Activated CD4-positive, alpha-beta T cell treated with anti-CD3 and anti-CD28 coated beads, Interleukin-2, amount 10 ng/mL, durations not matched to agents 24 days and 14 days (primary cell): ENCODE results near the gene FAHD2A. TPM values are rescaled to one million over a fixed set of nuclear protein-coding genes. Genes with fewer than 3 reads are reported as not detected.
A peak's percentile ranks its signal among the peaks of the same experiment; 100 is the strongest.
"Not testable (repeated sequence)": the region's sequence is repeated elsewhere in the genome, so short reads cannot be mapped to it uniquely, and the experiment has no call there.

Source experiments
- DNase-seq: peaks from one replicate; pipeline ENCODE4 v3.0.0; 2022
- H3K27ac Mint-ChIP-seq: one replicate; pipeline ENCODE4 v1.8.0; 2022; ENCODE audit warnings: mild to moderate bottlenecking, mixed read lengths
- H3K27me3 Mint-ChIP-seq: one replicate; pipeline ENCODE4 v1.8.0; 2022; ENCODE audit warnings: mixed read lengths
- H3K36me3 Mint-ChIP-seq: one replicate; pipeline ENCODE4 v1.8.0; 2022; ENCODE audit warnings: low read depth, mild to moderate bottlenecking, mixed read lengths
- H3K4me1 Mint-ChIP-seq: one replicate; pipeline ENCODE4 v1.8.0; 2021; ENCODE audit warnings: mixed read lengths
- H3K4me3 Mint-ChIP-seq: one replicate; pipeline ENCODE4 v1.8.0; 2022; ENCODE audit warnings: mild to moderate bottlenecking, moderate library complexity, mixed read lengths
- H3K9me3 Mint-ChIP-seq: one replicate; pipeline ENCODE4 v1.8.0; 2021; ENCODE audit warnings: mixed read lengths
- intact Hi-C: fragments of 100-400 bp; cut with micrococcal nuclease; formaldehyde crosslinking; loops from one replicate; pipeline ENCODE4 v1.15.1; 2023
- total RNA-seq: library from RNA; stranded (reverse); gene quantifications from 2 replicates; pipeline ENCODE4 v1.2.3, GENCODE V29; 2022

FAHD2A gene
- total RNA-seq, 1 donor from 2014 or later, result 35.8 TPM

DNA sequence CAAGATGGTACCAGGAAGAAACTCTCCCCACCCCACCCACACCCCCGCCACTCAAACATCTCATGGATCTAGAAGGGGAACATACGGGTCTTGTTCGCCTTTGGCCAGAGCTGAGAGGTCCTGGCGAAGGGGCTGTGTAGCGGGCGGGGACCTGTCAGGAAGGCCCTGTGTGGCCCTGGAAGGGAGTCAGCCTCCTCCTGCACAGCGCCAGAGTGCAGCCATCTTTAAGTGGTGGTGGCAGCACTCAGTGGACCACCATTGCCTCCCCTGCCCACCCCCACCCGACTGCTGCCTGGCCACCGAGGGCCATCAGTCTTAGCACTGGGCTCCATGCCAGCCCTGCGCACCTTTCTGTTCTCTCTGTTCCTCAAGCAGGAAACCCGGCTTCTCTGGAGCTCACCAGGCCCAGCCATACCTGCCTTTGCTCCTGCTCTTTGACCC, 11.6 kb upstream of the FAHD2A start:
- Mint-ChIP-seq H3K9me3 (no peaks in the 10 kb centered on the region), H3K4me3 (no peak overlapping the region), H3K27ac (no peak overlapping the region), H3K36me3 (no peaks in the 10 kb centered on the region), H3K27me3 (no peaks in the 10 kb centered on the region), H3K4me1 (peaks cover 4% of the 10 kb centered on the region)
- no peak for DNase-seq
- intact Hi-C loops, result no loop called here

DNA sequence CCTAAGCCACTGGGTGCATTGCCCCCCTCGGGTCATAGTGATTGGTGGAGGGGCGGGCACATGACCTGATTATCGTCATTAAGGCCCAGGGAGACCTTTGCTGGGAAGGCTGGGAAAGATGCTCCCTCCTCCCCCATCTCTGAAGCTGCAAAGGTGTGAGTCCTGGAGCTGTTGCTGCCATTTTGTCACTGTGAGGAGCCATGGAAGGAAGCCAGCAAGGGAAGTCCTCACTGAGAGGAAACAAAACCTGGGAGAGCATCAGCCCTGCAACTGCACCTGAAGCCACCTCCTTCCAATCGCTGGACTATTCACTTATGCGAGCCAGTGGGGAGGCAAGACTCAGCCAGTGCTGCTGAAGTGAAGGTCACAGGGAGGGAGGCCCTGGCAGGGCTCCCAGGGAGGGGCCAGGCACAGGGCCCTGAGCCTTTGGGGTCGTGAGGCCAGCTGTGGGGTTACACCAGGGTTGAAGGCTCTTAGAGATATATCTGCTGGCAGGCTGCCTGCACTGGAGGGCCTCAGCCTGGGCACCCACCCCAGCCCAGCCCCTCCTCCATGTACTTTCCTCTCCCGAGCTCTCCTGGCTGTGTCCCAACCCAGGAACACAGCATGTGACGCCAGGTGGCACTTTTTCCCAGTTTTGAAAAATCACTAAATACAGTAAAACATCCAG, 10.7 kb upstream of the FAHD2A start:
- no peak overlapping the region for H3K27ac Mint-ChIP-seq
- intact Hi-C loops, result no loop called here
- H3K4me3 Mint-ChIP-seq, result no peak overlapping the region
- H3K4me1 Mint-ChIP-seq, result peaks cover 4% of the 10 kb centered on the region
- no peak for DNase-seq
- H3K27me3 Mint-ChIP-seq, result no peaks in the 10 kb centered on the region
- H3K36me3 Mint-ChIP-seq, result no peaks in the 10 kb centered on the region
- H3K9me3 Mint-ChIP-seq, result no peaks in the 10 kb centered on the region

DNA sequence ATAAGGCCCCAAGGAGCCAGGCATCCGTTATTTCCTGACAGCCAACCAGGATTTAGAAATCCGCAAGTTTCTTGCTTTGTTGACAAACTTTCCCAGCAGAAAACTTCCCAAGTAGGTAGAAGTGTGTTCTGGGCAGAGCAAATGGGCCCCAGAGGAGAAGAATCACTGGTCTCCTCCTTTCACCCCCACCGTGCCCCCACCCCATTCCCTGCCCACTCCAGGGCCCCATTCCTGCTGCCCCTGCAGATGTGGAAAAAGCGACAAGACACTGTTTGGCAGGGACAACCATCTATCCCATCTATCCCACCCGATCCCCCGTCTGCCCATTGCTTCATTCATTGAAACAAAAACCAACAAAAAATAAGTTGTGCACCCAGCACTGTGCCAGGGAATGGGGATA, 10.2 kb upstream of the FAHD2A start:
- H3K27ac Mint-ChIP-seq, result no peak overlapping the region
- H3K27me3 Mint-ChIP-seq, result peaks cover 1% of the 10 kb centered on the region

DNA sequence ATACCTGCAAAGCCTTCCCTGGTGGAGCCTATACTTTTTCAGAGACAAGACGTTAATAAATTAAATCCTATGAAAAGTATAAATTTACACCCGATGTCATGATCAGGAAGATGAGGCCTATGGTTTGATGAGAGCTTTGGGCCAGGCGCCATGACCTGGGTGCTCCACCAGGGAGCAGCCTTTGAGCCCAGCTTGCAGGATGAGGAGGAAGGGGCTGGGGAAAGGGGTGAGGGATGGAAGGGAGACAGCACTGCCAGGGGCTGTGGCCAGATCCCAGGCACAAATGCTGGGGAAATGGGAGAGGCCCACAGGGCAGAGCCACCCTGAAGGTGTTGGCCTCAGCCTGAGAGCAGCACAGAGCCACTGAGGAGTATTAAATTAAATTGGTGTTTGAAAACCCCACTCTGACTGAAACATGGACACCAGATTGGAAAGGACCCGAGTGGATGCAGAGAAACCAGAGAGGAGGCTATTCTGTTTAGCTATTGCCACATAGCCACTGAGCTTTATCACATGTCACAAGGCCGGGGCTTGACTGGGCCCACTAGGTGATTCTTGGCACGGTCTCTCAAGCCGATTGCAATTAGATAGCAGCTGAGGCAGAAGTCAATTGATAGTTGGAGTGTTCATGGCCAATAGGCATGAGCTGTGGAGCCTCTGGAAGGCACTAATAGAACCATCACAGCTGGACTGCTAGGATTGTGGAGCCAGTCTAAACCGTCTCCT, 9.6 kb upstream of the FAHD2A start:
- DNase-seq, result no peak
- no peak overlapping the region for H3K27ac Mint-ChIP-seq

More for the DNA sequence above, 10.2 kb upstream of the FAHD2A start:
- Mint-ChIP-seq H3K9me3 (no peaks in the 10 kb centered on the region), H3K36me3 (no peaks in the 10 kb centered on the region), H3K4me1 (peaks cover 4% of the 10 kb centered on the region), H3K4me3 (no peak overlapping the region)
- intact Hi-C loops, result no loop called here
- no peak for DNase-seq

DNA sequence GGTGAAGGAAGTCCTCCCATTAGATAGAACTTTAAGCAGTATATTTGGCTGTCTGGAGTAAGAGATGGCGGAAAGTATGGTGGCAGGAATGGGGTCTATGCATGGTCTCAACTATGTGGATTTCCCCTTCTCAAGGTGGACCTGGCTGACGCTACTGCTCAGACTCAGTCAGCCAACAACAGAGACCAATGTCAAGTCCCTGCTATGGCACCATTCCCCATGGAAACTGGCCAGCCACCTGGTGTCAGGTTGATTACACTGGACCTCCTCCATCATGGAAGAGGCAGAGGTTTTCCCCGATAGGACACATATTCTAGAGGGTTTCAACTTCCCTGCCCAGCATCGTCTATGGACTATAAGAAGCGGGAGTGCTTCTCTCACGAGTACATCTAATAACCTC, 8.6 kb upstream of the FAHD2A start:
- Mint-ChIP-seq H3K27me3 (peaks cover 1% of the 10 kb centered on the region), H3K27ac (no peak overlapping the region), H3K4me1 (peaks cover 4% of the 10 kb centered on the region), H3K36me3 (no peaks in the 10 kb centered on the region), H3K4me3 (no peak overlapping the region), H3K9me3 (no peaks in the 10 kb centered on the region)
- DNase-seq, result no peak
- intact Hi-C loops, result no loop called here

More for the DNA sequence above, 9.6 kb upstream of the FAHD2A start:
- H3K9me3 Mint-ChIP-seq, result no peaks in the 10 kb centered on the region
- peaks cover 4% of the 10 kb centered on the region for H3K4me1 Mint-ChIP-seq
- no peaks in the 10 kb centered on the region for H3K36me3 Mint-ChIP-seq
- no peak overlapping the region for H3K4me3 Mint-ChIP-seq
- peaks cover 1% of the 10 kb centered on the region for H3K27me3 Mint-ChIP-seq
- intact Hi-C loops, result no loop called here

DNA sequence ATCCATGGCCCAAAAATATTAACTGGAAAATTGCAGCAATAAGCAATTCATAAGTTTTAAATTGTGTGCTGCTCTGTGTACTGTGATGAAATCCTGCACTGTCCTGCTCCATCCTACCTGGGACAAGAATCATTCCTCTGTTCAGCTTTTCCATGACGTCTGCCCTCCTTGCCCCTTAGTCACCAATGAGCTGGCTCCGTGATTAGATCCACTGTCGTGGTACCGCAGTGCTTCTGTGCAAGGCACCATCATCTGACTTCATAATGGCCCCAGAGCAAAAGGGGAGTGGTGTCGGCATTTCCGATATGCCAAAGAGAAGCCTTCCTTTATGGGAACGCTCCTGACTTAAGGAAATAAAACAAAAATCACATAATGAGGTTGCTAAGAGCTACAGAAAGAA, 3.4 kb upstream of the FAHD2A start:
- H3K9me3 Mint-ChIP-seq, result no peaks in the 10 kb centered on the region
- H3K27me3 Mint-ChIP-seq, result peaks cover 1% of the 10 kb centered on the region
- intact Hi-C loops, result no loop called here
- H3K4me3 Mint-ChIP-seq, result no peak overlapping the region
- DNase-seq, result no peak
- H3K27ac Mint-ChIP-seq, result no peak overlapping the region
- H3K4me1 Mint-ChIP-seq, result peaks cover 18% of the 10 kb centered on the region
- H3K36me3 Mint-ChIP-seq, result peaks cover 2% of the 10 kb centered on the region

DNA sequence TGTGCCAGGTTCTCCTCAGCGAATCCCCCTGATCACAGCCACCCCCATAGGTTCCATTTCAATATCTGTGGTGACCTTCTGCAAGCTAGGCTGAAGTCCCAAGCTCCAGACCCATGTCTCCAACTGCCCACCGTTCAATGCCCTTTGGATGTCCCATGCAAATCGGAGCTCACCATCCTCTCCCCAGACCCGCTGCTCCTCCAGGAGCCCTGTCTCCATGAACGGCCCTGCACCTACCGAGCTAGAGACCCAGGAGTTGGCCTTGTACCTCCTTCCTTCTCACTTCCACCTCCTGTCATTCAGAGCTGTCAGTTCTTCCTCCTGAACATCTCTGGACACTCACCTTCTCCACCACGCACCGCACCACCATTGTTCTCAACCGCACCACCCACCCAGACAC, 1.0 kb upstream of the FAHD2A start:
- Mint-ChIP-seq H3K36me3 (peaks cover 2% of the 10 kb centered on the region), H3K27ac (peak overlapping the region; percentile 97), H3K9me3 (no peaks in the 10 kb centered on the region), H3K4me1 (peaks cover 20% of the 10 kb centered on the region), H3K27me3 (peaks cover 1% of the 10 kb centered on the region), H3K4me3 (peak overlapping the region; percentile 96)
- DNase-seq, result no peak
- intact Hi-C loops, result loop anchor here (5.0 kb wide), 2 partner anchors 194 to 326 kb away; partner anchors contain the start of gene ZNF892

DNA sequence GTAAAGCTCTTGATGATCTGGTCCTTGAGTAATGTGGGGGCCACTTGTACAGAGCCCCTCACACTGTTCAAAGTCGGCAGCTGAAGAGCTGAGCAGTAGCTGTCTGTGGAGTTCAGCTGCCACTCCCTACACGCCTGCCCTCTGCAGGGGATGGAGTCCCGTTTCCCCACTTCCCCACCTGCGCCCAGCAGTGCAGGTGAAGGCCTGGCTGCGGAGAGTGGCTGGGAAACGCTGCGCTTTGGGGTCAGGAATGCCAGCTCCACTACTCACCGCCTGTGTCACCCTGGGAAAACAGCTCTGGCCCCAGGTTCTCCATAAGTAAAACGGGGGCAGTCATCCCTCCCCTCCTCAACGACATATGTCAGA, 521 bp upstream of the FAHD2A start:
- H3K27ac Mint-ChIP-seq, result peak overlapping the region; percentile 97
- not testable (repeated sequence) for H3K36me3 Mint-ChIP-seq, H3K27me3 Mint-ChIP-seq, H3K9me3 Mint-ChIP-seq
- H3K4me3 Mint-ChIP-seq, result peak overlapping the region; percentile 96
- peaks cover 20% of the 10 kb centered on the region for H3K4me1 Mint-ChIP-seq
- peak; percentile 70 for DNase-seq
- intact Hi-C loops, result loop anchor here (2.0 to 5.0 kb wide), 3 partner anchors 129 to 325 kb away; partner anchors contain the start of gene ZNF892

DNA sequence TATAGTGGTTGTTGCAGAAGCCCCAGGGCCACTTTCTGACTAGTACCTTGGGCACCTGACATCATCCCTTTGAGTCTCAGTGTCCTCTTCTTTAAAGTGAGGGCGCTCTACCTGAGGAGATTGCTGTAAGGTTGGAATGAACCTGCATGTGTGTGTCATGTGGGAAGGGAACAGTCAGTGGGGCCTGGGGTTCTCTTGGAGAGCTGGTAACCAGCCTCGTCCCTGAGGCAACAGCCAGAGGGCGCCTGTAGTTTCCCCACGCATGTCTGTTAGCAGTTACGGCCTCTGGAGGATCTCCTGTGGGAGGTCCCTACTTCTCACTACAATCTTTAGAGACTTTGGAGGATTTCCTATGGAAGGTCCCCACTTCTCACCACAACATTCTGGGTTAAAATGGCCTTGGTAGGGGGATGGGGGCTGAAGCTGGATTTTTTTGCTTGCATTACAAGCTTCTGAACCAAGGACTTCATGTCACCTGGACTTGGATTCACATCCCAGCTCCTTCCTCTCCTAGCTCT, 755 bp downstream of the FAHD2A start:
- peak overlapping the region; percentile 97 for H3K27ac Mint-ChIP-seq
- not testable (repeated sequence) for H3K36me3 Mint-ChIP-seq, H3K9me3 Mint-ChIP-seq, H3K27me3 Mint-ChIP-seq
- H3K4me1 Mint-ChIP-seq, result peaks cover 20% of the 10 kb centered on the region
- intact Hi-C loops, result loop anchor here (2.0 to 5.0 kb wide), 3 partner anchors 128 to 324 kb away; partner anchors contain the start of gene ZNF892
- peak overlapping the region; percentile 96 for H3K4me3 Mint-ChIP-seq
- DNase-seq, result peak; percentile 84

DNA sequence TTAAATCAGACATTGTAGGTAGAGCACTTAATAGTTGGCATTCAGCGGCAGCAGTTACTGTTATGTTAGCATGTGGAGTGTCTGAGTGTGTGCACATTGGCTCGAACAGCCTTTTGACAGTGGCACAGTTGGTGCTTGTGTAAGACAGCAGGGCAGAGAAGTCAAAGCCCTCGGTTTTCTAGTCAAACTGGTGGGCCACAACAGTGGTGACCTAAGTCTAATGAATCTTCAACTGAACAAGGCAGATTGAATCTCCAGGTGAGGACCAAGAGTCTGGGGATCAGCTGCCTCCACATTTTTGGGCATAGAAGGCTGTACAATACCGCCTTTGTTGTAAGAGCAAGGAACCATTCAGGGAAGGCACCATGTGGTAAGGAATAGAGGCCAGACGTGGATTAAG, 1.3 kb downstream of the FAHD2A start:
- H3K27ac Mint-ChIP-seq, result not testable (repeated sequence)
- intact Hi-C loops, result loop anchor here (2.0 to 5.0 kb wide), 3 partner anchors 127 to 323 kb away; partner anchors contain the start of gene ZNF892

DNA sequence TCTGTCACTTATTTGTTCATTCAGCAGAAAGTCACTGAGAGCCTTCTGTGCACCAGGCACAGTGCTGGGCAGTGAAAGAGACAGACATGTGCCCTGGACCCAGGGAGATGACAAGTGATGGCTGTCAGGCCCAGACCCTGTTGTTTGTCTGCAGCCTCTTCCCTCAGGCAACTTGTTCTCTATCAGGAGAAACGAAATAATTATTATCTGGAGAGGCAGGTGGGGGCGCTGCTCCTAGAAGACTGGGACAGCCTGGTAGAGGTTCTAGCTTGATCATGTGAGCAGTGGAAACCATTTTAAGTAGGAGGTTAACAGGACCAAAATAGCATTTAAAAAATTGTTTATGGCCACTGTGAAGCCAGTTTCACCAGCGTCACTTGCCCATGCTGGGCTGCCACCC, 2.2 kb downstream of the FAHD2A start:
- not testable (repeated sequence) for H3K36me3 Mint-ChIP-seq, DNase-seq

More for the DNA sequence above, 1.3 kb downstream of the FAHD2A start:
- H3K27me3 Mint-ChIP-seq, H3K9me3 Mint-ChIP-seq, H3K36me3 Mint-ChIP-seq, DNase-seq: not testable (repeated sequence)
- Mint-ChIP-seq H3K4me1 (peaks cover 20% of the 10 kb centered on the region), H3K4me3 (peak overlapping the region; percentile 96)

DNA sequence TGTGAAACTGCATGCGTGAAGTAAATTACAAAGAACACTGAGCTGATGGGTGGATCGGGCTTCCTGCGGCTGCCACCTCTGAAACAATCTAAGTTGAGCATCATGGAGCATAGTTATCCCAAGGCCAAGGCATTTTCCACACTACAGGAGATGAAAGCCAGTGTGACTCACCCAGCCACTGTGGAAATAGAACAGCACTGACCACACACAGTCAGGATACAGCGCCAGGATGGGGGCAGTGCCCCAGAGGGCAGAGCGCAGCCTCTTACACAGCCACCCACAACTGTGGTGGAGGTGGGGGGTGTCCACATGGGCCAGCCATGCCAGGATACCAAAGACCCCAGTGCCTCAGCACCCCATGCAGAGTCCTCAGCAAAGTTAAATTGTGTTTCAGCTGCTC, 8.7 kb downstream of the FAHD2A start:
- H3K36me3 Mint-ChIP-seq, result peaks cover 14% of the 10 kb centered on the region
- DNase-seq, H3K27me3 Mint-ChIP-seq, H3K4me1 Mint-ChIP-seq, H3K4me3 Mint-ChIP-seq, intact Hi-C loops, H3K9me3 Mint-ChIP-seq, H3K27ac Mint-ChIP-seq: not testable (repeated sequence)

More for the DNA sequence above, 2.2 kb downstream of the FAHD2A start:
- H3K27me3 Mint-ChIP-seq, H3K4me3 Mint-ChIP-seq, H3K9me3 Mint-ChIP-seq, H3K27ac Mint-ChIP-seq: not testable (repeated sequence)
- intact Hi-C loops, result loop anchor here (5.0 kb wide), 2 partner anchors 197 to 323 kb away; partner anchors contain the start of gene ZNF892
- peaks cover 20% of the 10 kb centered on the region for H3K4me1 Mint-ChIP-seq

DNA sequence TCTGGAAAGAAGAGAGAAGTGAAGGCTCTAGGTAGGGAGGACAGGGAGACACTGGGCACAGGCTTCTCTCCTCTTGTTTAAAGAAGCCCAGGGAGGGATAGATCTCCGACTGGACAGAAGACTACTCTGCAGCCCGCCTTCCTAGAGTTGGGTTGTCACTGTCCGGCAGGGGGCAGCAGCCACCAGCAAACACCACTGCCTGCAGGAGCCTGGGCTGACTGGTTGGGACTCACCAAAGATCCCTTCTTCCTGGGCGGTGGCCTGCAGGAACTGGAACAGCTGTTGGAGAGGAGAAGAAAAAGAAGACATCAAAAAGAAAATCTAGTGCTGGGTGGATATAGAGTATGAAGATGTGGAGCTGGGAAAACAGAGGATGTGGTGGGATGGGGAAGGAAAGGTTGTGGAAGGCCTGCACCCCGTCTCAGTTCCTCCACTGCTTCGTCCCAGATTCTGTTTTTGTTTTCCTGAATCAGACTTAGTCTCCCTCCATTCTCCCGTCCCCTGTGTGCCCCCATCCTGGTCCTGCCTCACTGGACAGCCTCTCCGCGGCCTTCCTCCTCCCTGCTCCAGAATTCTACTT, 11.6 kb downstream of the FAHD2A start:
- H3K27ac Mint-ChIP-seq, H3K4me3 Mint-ChIP-seq, H3K4me1 Mint-ChIP-seq, H3K9me3 Mint-ChIP-seq, intact Hi-C loops, H3K36me3 Mint-ChIP-seq, H3K27me3 Mint-ChIP-seq: not testable (repeated sequence)
- peak; percentile 91 for DNase-seq

DNA sequence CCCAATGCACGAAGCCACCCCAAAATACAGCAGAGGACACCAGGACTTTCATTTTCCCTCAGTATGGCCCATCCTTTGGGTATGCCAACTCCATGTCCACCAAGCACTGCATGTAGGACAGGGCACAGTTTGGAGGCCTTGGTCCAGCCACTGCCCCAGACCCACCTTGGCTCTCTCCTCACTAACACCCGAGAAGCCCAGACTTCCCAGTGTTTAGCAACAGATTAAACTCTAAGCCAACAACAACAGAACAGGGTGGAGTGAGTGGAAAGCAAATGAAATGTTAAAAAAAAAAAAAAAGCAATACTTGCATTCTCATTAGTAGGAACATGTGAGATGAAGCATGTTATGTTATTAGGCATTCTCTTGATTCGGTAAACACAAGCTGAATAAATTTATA, 12.6 kb downstream of the FAHD2A start:
- H3K4me3 Mint-ChIP-seq, H3K9me3 Mint-ChIP-seq, H3K27me3 Mint-ChIP-seq, H3K4me1 Mint-ChIP-seq, H3K36me3 Mint-ChIP-seq, H3K27ac Mint-ChIP-seq, intact Hi-C loops, DNase-seq: not testable (repeated sequence)
